NB4 (cell line): Measurements from ENCODE around the gene OXLD1.

Experiments used
- DNase-seq: peaks from one replicate; pipeline ENCODE4 v3.0.0; 2010; ENCODE audit warnings: low read depth
- H3K4me3 ChIP-seq: one replicate; pipeline ENCODE4 v1.5.1; 2011; ENCODE audit warnings: mild to moderate bottlenecking, low read depth, low read length, moderate library complexity
- MYC ChIP-seq: IDR thresholded peaks from 2 replicates; pipeline ENCODE4 v1.6.1; 2011; ENCODE audit warnings: low read depth, low read length
- POLR2A ChIP-seq: IDR thresholded peaks from 2 replicates; pipeline ENCODE4 v1.6.1; 2011; ENCODE audit warnings: mild to moderate bottlenecking; ENCODE audit not compliant: insufficient read length; ENCODE audit errors: extremely low read depth
- TF ChIP-seq, protein P1 (sequence below): IDR thresholded peaks from one replicate; pipeline ENCODE4 v1.5.1; 2012; ENCODE audit warnings: low read depth, low read length
- TF ChIP-seq, protein P2 (sequence below): IDR thresholded peaks from 2 replicates; pipeline ENCODE4 v1.6.1; 2011; ENCODE audit warnings: low read depth, low read length

The OXLD1 gene

DNA sequence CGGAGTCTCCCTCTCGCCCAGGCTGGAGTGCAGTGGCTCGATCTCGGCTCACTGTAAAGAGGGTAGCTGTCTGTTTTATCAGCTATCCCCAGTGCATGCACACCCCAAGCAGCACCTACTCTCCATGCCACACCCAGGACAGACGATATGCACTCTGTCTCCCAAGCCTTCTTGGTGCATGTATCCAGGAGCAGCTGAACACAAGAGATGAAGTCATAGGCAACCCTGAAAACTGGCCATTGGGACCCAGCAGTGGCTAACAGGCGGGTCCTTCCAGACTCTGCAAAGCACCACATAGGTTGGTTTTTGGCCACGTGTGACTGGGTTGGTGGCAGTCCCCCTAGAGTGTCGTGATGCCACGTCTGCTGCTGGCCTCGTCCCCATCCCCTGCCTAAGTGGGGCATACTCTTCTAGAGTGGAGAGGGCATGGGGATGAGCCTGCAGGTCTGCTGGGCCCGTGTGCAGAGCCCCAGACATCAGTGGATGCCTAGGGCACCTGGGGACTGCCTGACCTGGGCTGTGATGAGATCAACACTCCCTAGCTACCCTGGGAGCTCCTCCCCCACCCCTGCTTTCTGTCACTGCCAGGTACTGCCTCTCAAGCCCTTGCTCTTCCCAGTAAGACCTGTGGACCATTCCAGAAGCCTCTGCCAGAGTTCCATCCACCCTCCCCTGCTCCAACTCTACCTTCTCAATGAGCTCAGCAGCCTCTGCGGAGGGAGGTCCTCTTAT, 19.4 kb downstream of the OXLD1 start:
- TF ChIP-seq, protein P1, sequence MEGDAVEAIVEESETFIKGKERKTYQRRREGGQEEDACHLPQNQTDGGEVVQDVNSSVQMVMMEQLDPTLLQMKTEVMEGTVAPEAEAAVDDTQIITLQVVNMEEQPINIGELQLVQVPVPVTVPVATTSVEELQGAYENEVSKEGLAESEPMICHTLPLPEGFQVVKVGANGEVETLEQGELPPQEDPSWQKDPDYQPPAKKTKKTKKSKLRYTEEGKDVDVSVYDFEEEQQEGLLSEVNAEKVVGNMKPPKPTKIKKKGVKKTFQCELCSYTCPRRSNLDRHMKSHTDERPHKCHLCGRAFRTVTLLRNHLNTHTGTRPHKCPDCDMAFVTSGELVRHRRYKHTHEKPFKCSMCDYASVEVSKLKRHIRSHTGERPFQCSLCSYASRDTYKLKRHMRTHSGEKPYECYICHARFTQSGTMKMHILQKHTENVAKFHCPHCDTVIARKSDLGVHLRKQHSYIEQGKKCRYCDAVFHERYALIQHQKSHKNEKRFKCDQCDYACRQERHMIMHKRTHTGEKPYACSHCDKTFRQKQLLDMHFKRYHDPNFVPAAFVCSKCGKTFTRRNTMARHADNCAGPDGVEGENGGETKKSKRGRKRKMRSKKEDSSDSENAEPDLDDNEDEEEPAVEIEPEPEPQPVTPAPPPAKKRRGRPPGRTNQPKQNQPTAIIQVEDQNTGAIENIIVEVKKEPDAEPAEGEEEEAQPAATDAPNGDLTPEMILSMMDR: no peak
- TF ChIP-seq POLR2A (no peak), MYC (no peak)
- TF ChIP-seq, protein P2, sequence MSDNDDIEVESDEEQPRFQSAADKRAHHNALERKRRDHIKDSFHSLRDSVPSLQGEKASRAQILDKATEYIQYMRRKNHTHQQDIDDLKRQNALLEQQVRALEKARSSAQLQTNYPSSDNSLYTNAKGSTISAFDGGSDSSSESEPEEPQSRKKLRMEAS: no peak
- H3K4me3 ChIP-seq: no peak overlapping the region
- no peak for DNase-seq

DNA sequence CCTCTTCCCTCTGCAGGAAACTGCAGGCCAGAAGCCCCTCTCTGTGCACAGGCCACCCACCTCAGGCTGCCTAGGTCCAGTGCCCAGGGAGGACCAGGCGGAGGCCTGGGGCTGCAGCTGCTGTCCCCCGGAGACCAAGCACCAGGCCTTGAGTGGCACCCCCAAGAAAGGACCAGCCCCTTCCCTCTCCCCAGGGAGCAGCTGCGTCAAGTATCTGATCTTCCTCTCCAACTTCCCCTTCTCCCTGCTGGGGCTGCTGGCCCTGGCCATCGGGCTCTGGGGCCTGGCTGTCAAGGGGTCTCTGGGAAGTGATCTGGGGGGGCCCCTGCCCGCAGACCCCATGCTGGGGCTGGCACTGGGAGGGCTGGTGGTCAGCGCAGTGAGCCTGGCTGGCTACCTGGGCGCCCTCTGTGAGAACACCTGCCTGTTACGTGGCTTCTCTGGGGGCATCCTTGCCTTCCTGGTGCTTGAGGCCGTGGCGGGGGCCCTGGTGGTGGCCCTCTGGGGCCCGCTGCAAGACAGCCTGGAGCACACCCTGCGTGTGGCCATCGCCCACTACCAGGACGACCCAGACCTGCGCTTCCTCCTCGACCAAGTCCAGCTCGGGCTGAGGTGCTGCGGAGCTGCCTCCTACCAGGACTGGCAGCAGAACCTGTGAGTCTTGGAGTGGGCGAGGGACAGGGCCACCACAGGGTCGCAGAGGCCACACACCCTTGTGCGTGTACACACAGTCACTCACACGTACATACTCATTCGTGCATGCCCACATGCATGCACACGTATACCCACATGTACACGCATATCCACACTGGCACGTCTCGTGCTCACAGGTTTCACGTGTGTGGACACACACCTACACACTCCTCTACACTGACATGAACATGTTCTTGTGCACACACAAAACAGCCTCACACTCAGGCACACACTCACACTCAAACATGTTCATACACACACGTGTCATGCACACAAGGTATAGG, 21.1 kb downstream of the OXLD1 start:
- TF ChIP-seq MYC (no peak), POLR2A (no peak)
- TF ChIP-seq, protein P2: no peak
- TF ChIP-seq, protein P1: no peak
- no peak overlapping the region for H3K4me3 ChIP-seq
- peak; percentile 84 for DNase-seq

DNA sequence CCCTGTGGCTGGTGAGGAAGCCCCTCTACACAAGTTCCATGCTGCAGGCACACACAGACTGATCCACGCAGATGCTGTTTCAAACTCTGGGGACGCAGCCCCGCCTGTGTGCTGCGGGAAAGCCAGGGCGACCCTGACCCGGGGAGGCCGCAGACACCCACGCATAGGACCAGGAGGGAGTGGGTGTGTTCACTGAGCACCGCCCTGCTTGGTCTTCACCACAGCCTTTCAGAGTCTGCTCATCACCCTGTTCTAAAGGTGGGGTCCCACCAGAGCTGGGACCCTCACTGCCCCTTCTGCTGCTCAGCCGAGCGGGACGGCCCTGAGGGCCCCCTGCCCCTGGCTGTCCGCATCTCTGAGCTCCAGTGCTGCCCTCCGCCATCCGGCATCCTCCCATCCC, 21.9 kb downstream of the OXLD1 start:
- TF ChIP-seq, protein P1: no peak
- TF ChIP-seq, protein P2: no peak
- TF ChIP-seq MYC: no peak
- no peak for TF ChIP-seq POLR2A
- DNase-seq: no peak
- H3K4me3 ChIP-seq: no peak overlapping the region

DNA sequence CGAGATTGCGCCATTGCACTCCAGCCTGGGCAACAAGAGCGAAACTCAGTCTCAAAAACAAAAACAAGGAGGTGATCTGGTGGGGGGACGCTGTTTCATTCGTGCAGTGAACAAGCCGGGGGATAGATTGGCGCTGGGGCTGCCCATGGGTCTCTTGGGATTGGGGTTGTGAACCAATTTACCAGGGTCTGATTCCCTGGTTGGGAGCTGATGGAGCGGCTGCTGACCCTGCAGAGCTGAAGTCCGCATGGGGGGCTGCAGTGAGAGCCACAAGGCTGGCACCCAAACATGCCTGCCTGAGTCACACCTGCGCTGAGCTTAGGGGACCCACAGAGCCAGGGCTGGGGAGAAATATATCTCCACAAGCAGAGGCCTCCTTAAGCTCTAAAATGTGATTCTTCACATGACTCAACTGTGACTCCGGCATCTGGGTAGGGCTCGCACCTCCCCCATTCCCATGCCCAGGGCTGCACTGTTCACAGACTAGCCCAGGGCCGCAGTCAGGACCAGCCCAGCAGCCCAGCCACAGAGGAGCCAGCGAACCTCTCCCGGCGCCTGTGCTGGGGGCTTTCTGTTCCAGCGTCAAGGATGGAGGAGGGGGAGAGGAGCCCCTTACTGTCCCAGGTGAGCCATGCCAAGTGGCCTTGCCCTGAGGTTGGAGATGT, 24.4 kb downstream of the OXLD1 start:
- no peak for DNase-seq
- no peak for TF ChIP-seq MYC
- TF ChIP-seq, protein P1: no peak
- TF ChIP-seq, protein P2: no peak
- no peak for TF ChIP-seq POLR2A

DNA sequence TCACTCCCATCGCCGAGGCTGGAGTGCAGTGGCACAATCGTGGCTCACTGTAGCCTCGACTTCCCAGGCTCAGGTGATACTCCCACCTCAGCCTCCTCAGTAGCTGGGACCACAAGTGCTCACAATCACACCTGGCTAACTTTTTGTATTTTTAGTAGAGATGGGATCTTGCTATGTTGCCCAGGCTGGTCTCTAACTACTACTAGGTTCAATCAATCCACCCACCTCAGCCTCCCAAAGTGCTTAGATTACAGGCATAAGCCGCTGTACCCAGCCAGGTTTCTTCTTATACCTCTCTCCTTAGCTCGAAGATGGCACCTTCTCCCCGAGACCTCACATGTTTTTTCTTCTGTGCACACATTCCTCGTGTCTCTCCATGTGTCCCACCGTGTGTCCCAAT, 26.4 kb downstream of the OXLD1 start:
- no peak for TF ChIP-seq MYC
- TF ChIP-seq, protein P1: no peak
- TF ChIP-seq, protein P2: no peak
- TF ChIP-seq POLR2A: no peak
- no peak for DNase-seq
- H3K4me3 ChIP-seq: no peak overlapping the region

More for the DNA sequence above, 24.4 kb downstream of the OXLD1 start:
- no peak overlapping the region for H3K4me3 ChIP-seq
